Neural cell (in vitro differentiated cells): ENCODE results near the gene RPL10A. TPM values are rescaled to one million over a fixed set of nuclear protein-coding genes. Genes with fewer than 3 reads are reported as not detected.
A peak's percentile ranks its signal among the peaks of the same experiment; 100 is the strongest.

Experiments
- H2AFZ ChIP-seq: fragments of 200-600, 300-800 bp; sonication (generic), shearing (Covaris generic); 2 replicates; pipeline ENCODE4 v1.6.0; 2014; ENCODE audit warnings: low read depth, mild to moderate bottlenecking, antibody characterized with exemption, low read length, moderate library complexity
- H3F3A ChIP-seq: fragments of 200-600 bp; shearing (Covaris generic); 2 replicates; pipeline ENCODE4 v1.6.1; 2016; ENCODE audit warnings: mild to moderate bottlenecking, moderate library complexity, mixed read lengths, antibody characterized with exemption, low read length; ENCODE audit not compliant: insufficient read depth, poor library complexity, severe bottlenecking
- H3K27ac ChIP-seq: fragments of 200-600, 300-800 bp; sonication (generic), shearing (Covaris generic); 2 replicates; pipeline ENCODE4 v1.5.1; 2014; ENCODE audit warnings: mild to moderate bottlenecking, low read length, moderate library complexity
- H3K27me3 ChIP-seq: fragments of 300-800, 200-600 bp; sonication (generic), shearing (Covaris generic); 2 replicates; pipeline ENCODE4 v1.6.0; 2014; ENCODE audit warnings: mild to moderate bottlenecking, low read depth, low read length, moderate library complexity; ENCODE audit not compliant: insufficient read depth
- H3K36me3 ChIP-seq: fragments of 300-800, 200-600 bp; sonication (generic), shearing (Covaris generic); 2 replicates; pipeline ENCODE4 v1.5.1; 2014; ENCODE audit warnings: mild to moderate bottlenecking, antibody characterized with exemption, low read length, moderate library complexity; ENCODE audit not compliant: insufficient read depth
- H3K4me2 ChIP-seq: fragments of 300-800, 200-600 bp; sonication (generic), shearing (Covaris generic); 2 replicates; pipeline ENCODE4 v1.6.0; 2014; ENCODE audit warnings: mild to moderate bottlenecking, low read length
- H3K4me3 ChIP-seq: fragments of 300-800, 200-600 bp; sonication (generic), shearing (Covaris generic); 2 replicates; pipeline ENCODE4 v1.5.1; 2014; ENCODE audit warnings: mild to moderate bottlenecking, low read length, moderate library complexity
- H3K79me2 ChIP-seq: fragments of 200-600 bp; shearing (Covaris generic); replicated peaks from 2 replicates; pipeline ENCODE4 v1.6.0; 2014; ENCODE audit warnings: mild to moderate bottlenecking, low read length, moderate library complexity; ENCODE audit not compliant: insufficient read depth
- H3K9ac ChIP-seq: fragments of 300-800, 200-600 bp; sonication (generic), shearing (Covaris generic); 2 replicates; pipeline ENCODE4 v1.6.1; 2016; ENCODE audit warnings: mild to moderate bottlenecking, low read length, mixed read lengths
- H3K9me2 ChIP-seq: fragments of 200-600 bp; shearing (Covaris generic); 2 replicates; pipeline ENCODE4 v1.6.1; 2016; ENCODE audit warnings: mild to moderate bottlenecking, low read length, mixed read lengths; ENCODE audit not compliant: insufficient read depth
- H3K9me3 ChIP-seq: fragments of 200-600, 300-800 bp; sonication (generic), shearing (Covaris generic); 2 replicates; pipeline ENCODE4 v1.6.1; 2016; ENCODE audit warnings: mild to moderate bottlenecking, mixed run types, low read length, moderate library complexity, mixed read lengths
- H4K20me1 ChIP-seq: fragments of 200-600 bp; shearing (Covaris generic); 2 replicates; pipeline ENCODE4 v1.6.1; 2016; ENCODE audit warnings: mild to moderate bottlenecking, mixed run types; ENCODE audit not compliant: insufficient read depth
- CTCF ChIP-seq: fragments of 450-650 bp; IDR thresholded peaks from 2 replicates; pipeline ENCODE4 v1.5.1; 2014; ENCODE audit warnings: antibody characterized with exemption, mild to moderate bottlenecking, moderate library complexity; ENCODE audit not compliant: poor library complexity, severe bottlenecking
- EP300 ChIP-seq: fragments of 450-650 bp; conservative IDR thresholded peaks from 2 replicates; pipeline ENCODE4 v1.6.1; 2014; ENCODE audit warnings: antibody characterized with exemption, mild to moderate bottlenecking, moderate library complexity; ENCODE audit not compliant: poor library complexity, severe bottlenecking
- EZH2 ChIP-seq: fragments of 200-600, 300-800 bp; shearing (Covaris generic), sonication (generic); IDR thresholded peaks from 2 replicates; pipeline ENCODE4 v1.6.1; 2014; ENCODE audit warnings: antibody characterized with exemption, low read length, borderline replicate concordance, mild to moderate bottlenecking; ENCODE audit not compliant: insufficient read depth, poor library complexity, severe bottlenecking
- MXI1 ChIP-seq: fragments of 450-650 bp; conservative IDR thresholded peaks from 2 replicates; pipeline ENCODE4 v1.6.1; 2014; ENCODE audit warnings: antibody characterized with exemption, mild to moderate bottlenecking; ENCODE audit not compliant: poor library complexity, severe bottlenecking
- POLR2AphosphoS5 ChIP-seq: IDR thresholded peaks from 2 replicates; pipeline ENCODE4 v1.6.1; 2012
- RAD21 ChIP-seq: fragments of 450-650 bp; conservative IDR thresholded peaks from 2 replicates; pipeline ENCODE4 v1.6.1; 2014; ENCODE audit warnings: antibody characterized with exemption, mild to moderate bottlenecking, moderate library complexity
- REST ChIP-seq: IDR thresholded peaks from 2 replicates; pipeline ENCODE4 v1.6.1; 2012; ENCODE audit warnings: borderline replicate concordance
- SMC3 ChIP-seq: fragments of 450-650 bp; conservative IDR thresholded peaks from 2 replicates; pipeline ENCODE4 v1.6.1; 2014; ENCODE audit warnings: antibody characterized with exemption, mild to moderate bottlenecking, moderate library complexity; ENCODE audit not compliant: poor library complexity
- TAF1 ChIP-seq: IDR thresholded peaks from 2 replicates; pipeline ENCODE4 v1.6.1; 2012; ENCODE audit warnings: low read depth
- polyA plus RNA-seq: library from polyadenylated mRNA; depleted of rRNA; stranded (reverse); fragments of >200 nt; gene quantifications from 2 replicates; pipeline ENCODE4 v1.2.3, GENCODE V29; 2014

RPL10A gene
- polyA plus RNA-seq, 1 donor from 2014 or later, result 1,049 TPM

GRCh38 chr6:35468980-35469750 lies 964 bp downstream of the RPL10A start:
- Histone ChIP-seq H3K79me2 (no peaks in the 10 kb centered on the region), H3K4me2 (peak overlapping the region; percentile 64), H3K36me3 (no peaks in the 10 kb centered on the region), H4K20me1 (no peaks in the 10 kb centered on the region), H2AFZ (peak overlapping the region; percentile 57), H3K27ac (peak overlapping the region; percentile 81), H3K9me2 (no peaks in the 10 kb centered on the region), H3K9ac (peak overlapping the region; percentile 79), H3K9me3 (no peaks in the 10 kb centered on the region), H3K4me3 (peak overlapping the region; percentile 70), H3F3A (no peaks in the 10 kb centered on the region), H3K27me3 (no peaks in the 10 kb centered on the region)
- TF ChIP-seq REST (no peak), EP300 (no peak), POLR2AphosphoS5 (no peak), RAD21 (no peak), CTCF (no peak), MXI1 (no peak), EZH2 (no peak), SMC3 (no peak), TAF1 (no peak)

- Histone ChIP-seq H3K4me2 (peak overlapping the region; percentile 64), H2AFZ (no peak overlapping the region), H3K27ac (no peak overlapping the region), H3K9me2 (no peaks in the 10 kb centered on the region), H3K36me3 (no peaks in the 10 kb centered on the region), H3F3A (no peaks in the 10 kb centered on the region), H3K4me3 (peak overlapping the region; percentile 70), H3K27me3 (no peaks in the 10 kb centered on the region), H3K79me2 (no peaks in the 10 kb centered on the region), H4K20me1 (no peaks in the 10 kb centered on the region), H3K9ac (peak overlapping the region; percentile 79), H3K9me3 (no peaks in the 10 kb centered on the region)
- no peak for TF ChIP-seq TAF1
- TF ChIP-seq POLR2AphosphoS5, result no peak
- TF ChIP-seq SMC3, result no peak
- TF ChIP-seq RAD21, result no peak
- no peak for TF ChIP-seq CTCF
- TF ChIP-seq MXI1, result no peak
- no peak for TF ChIP-seq REST
- no peak for TF ChIP-seq EZH2
- TF ChIP-seq EP300, result no peak
These were observed 1.8 kb downstream of the RPL10A start for GRCh38 chr6:35469751-35470662.
